HEK293T (cell line): ENCODE results near the gene RAB8B.

Experiments used
- CTCF ChIA-PET: fragments of 350-600 bp; formaldehyde crosslinking; extraction: SDS; loops from one replicate; lab custom pipeline; 2021; ENCODE audit warnings: antibody characterized with exemption, inconsistent platforms; lab: Yijun Ruan, JAX
- POLR2A ChIA-PET: fragments of 350-600 bp; formaldehyde crosslinking; extraction: SDS; loops from one replicate; lab custom pipeline; 2020; ENCODE audit warnings: antibody characterized with exemption, inconsistent platforms; lab: Yijun Ruan, JAX
- DNase-seq: peaks from one replicate; pipeline ENCODE4 v3.0.0; 2012; ENCODE audit warnings: mixed read lengths; ENCODE audit errors: extremely low spot score
- ARNT ChIP-seq: fragments of 450-650 bp; IDR thresholded peaks from 2 replicates; pipeline ENCODE4 v1.6.1; 2017; ENCODE audit warnings: mild to moderate bottlenecking
- BHLHE40 ChIP-seq: fragments of 450-650 bp; IDR thresholded peaks from 2 replicates; pipeline ENCODE4 v1.6.1; 2016; ENCODE audit warnings: mild to moderate bottlenecking, moderate library complexity, borderline replicate concordance
- CTBP1 ChIP-seq: fragments of 450-650 bp; IDR thresholded peaks from 2 replicates; pipeline ENCODE4 v1.6.1; 2016; ENCODE audit warnings: borderline replicate concordance
- ELF4 ChIP-seq: fragments of 450-650 bp; IDR thresholded peaks from 2 replicates; pipeline ENCODE4 v1.6.1; 2017; ENCODE audit warnings: antibody characterized with exemption
- FOXA1 ChIP-seq: fragments of 450-650 bp; IDR thresholded peaks from 2 replicates; pipeline ENCODE4 v1.6.1; 2016; ENCODE audit warnings: mild to moderate bottlenecking
- FOXK2 ChIP-seq: fragments of 450-650 bp; IDR thresholded peaks from 2 replicates; pipeline ENCODE4 v1.6.1; 2016; ENCODE audit warnings: mild to moderate bottlenecking
- FOXM1 ChIP-seq: fragments of 450-650 bp; IDR thresholded peaks from 2 replicates; pipeline ENCODE4 v1.6.1; 2017; ENCODE audit warnings: mild to moderate bottlenecking, borderline replicate concordance
- HDGF ChIP-seq: fragments of 450-650 bp; IDR thresholded peaks from 2 replicates; pipeline ENCODE4 v1.6.1; 2017; ENCODE audit warnings: antibody characterized with exemption, borderline replicate concordance
- L3MBTL2 ChIP-seq: fragments of 450-650 bp; conservative IDR thresholded peaks from 2 replicates; pipeline ENCODE4 v1.6.1; 2016; ENCODE audit warnings: mild to moderate bottlenecking
- LEF1 ChIP-seq: fragments of 450-650 bp; IDR thresholded peaks from 2 replicates; pipeline ENCODE4 v1.6.1; 2017; ENCODE audit warnings: mild to moderate bottlenecking, borderline replicate concordance
- NFRKB ChIP-seq: fragments of 450-650 bp; IDR thresholded peaks from 2 replicates; pipeline ENCODE4 v1.6.1; 2016; ENCODE audit warnings: mild to moderate bottlenecking, moderate library complexity
- PKNOX1 ChIP-seq: fragments of 450-650 bp; IDR thresholded peaks from 2 replicates; pipeline ENCODE4 v1.6.1; 2016
- SP1 ChIP-seq: fragments of 450-650 bp; IDR thresholded peaks from 2 replicates; pipeline ENCODE4 v1.6.1; 2017
- SUZ12 ChIP-seq: fragments of 450-650 bp; IDR thresholded peaks from 2 replicates; pipeline ENCODE4 v1.6.1; 2016; ENCODE audit warnings: mild to moderate bottlenecking
- TARDBP ChIP-seq: fragments of 450-650 bp; IDR thresholded peaks from 2 replicates; pipeline ENCODE4 v1.6.1; 2016
- ZNF384 ChIP-seq: fragments of 450-650 bp; IDR thresholded peaks from 2 replicates; pipeline ENCODE4 v1.6.1; 2016

The RAB8B gene

GRCh38 chr15:63210151-63211091, 21.0 kb downstream of the RAB8B start:
- ChIA-PET POLR2A (no interaction called here), CTCF (interaction anchor here (0.9 to 1.0 kb wide), 2 partner anchors 16 to 22 kb away, joined by 3 read pairs; no protein-coding TSS in a partner anchor)
- TF ChIP-seq FOXM1 (no peak), FOXA1 (no peak), ZNF384 (no peak), CTBP1 (no peak), HDGF (no peak), BHLHE40 (no peak), ARNT (no peak), SUZ12 (no peak), PKNOX1 (no peak), LEF1 (no peak)
- DNase-seq: no peak

- DNase-seq: no peak
- no peak for TF ChIP-seq ELF4
- no peak for TF ChIP-seq ZNF384
- no peak for TF ChIP-seq FOXM1
- no peak for TF ChIP-seq LEF1
- TF ChIP-seq ARNT: no peak
- TF ChIP-seq SUZ12: no peak
- TF ChIP-seq CTBP1: no peak
- TF ChIP-seq FOXA1: no peak
- TF ChIP-seq BHLHE40: no peak
- no peak for TF ChIP-seq PKNOX1
- no peak for TF ChIP-seq NFRKB
- TF ChIP-seq SP1: no peak
- no peak for TF ChIP-seq TARDBP
- no peak for TF ChIP-seq FOXK2
- no peak for TF ChIP-seq HDGF
- TF ChIP-seq L3MBTL2: no peak
- ChIA-PET CTCF (interaction anchor here (0.9 to 1.0 kb wide), 2 partner anchors 17 to 23 kb away, joined by 3 read pairs; no protein-coding TSS in a partner anchor), POLR2A (no interaction called here)
Observed at GRCh38 chr15:63211092-63211490, 21.7 kb downstream of the RAB8B start.

GRCh38 chr15:63211549-63211948, 22.1 kb downstream of the RAB8B start:
- TF ChIP-seq HDGF (no peak), SUZ12 (no peak), PKNOX1 (no peak), FOXK2 (no peak), ARNT (no peak), ELF4 (no peak), FOXM1 (no peak), SP1 (no peak), BHLHE40 (no peak)
- DNase-seq: no peak
- POLR2A ChIA-PET: no interaction called here
- CTCF ChIA-PET: interaction anchor here (1.0 kb wide), 1 partner anchor 18 kb away, joined by 3 read pairs; no protein-coding TSS in a partner anchor

GRCh38 chr15:63212050-63213004, 22.9 kb downstream of the RAB8B start:
- ChIA-PET POLR2A (no interaction called here), CTCF (no interaction called here)
- no peak for DNase-seq

More at GRCh38 chr15:63212050-63213004, 22.9 kb downstream of the RAB8B start:
- TF ChIP-seq FOXK2 (no peak), SP1 (no peak), LEF1 (no peak), ZNF384 (no peak), CTBP1 (no peak), ELF4 (no peak), BHLHE40 (no peak), HDGF (no peak), ARNT (no peak), TARDBP (no peak), FOXM1 (no peak), FOXA1 (no peak), L3MBTL2 (no peak), SUZ12 (no peak), NFRKB (no peak), PKNOX1 (no peak)
